ENCODE data around the gene ATP6V0D1.

DNA sequence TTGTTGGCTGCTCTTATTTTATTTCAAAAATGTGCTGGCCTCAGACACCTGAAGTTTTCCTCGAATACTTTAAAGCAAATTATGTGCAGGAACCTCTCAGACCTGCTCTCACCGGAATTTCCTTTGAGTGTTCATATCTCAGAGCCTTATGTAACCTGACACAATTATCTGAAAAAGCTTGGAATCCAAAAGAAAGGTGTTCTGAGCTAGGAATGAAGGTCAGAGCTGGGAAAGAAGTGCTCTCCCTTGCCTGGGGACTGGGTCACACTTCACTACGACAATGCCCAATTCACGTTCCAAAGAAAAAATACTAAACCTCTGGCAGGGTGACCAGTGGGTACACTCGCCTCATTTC, 56.7 kb downstream of the ATP6V0D1 start:
- TF ChIP-seq, protein P1, sequence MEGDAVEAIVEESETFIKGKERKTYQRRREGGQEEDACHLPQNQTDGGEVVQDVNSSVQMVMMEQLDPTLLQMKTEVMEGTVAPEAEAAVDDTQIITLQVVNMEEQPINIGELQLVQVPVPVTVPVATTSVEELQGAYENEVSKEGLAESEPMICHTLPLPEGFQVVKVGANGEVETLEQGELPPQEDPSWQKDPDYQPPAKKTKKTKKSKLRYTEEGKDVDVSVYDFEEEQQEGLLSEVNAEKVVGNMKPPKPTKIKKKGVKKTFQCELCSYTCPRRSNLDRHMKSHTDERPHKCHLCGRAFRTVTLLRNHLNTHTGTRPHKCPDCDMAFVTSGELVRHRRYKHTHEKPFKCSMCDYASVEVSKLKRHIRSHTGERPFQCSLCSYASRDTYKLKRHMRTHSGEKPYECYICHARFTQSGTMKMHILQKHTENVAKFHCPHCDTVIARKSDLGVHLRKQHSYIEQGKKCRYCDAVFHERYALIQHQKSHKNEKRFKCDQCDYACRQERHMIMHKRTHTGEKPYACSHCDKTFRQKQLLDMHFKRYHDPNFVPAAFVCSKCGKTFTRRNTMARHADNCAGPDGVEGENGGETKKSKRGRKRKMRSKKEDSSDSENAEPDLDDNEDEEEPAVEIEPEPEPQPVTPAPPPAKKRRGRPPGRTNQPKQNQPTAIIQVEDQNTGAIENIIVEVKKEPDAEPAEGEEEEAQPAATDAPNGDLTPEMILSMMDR (IDR thresholded peaks at IDR 0.05; ENCODE audit: low read depth, low read length): no peak
- TF ChIP-seq, protein P2, sequence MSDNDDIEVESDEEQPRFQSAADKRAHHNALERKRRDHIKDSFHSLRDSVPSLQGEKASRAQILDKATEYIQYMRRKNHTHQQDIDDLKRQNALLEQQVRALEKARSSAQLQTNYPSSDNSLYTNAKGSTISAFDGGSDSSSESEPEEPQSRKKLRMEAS (IDR thresholded peaks at IDR 0.05; ENCODE audit: low read depth, low read length): no peak
- TF ChIP-seq POLR2A (IDR thresholded peaks at IDR 0.05; ENCODE audit: extremely low read depth, insufficient read length): no peak
- no peak for TF ChIP-seq MYC (IDR thresholded peaks at IDR 0.05; ENCODE audit: low read depth, low read length)

Data from NB4 (cell line).